GM12878 (cell line): ENCODE results near the gene RASA1. TPM values are rescaled to one million over a fixed set of nuclear protein-coding genes. Genes with fewer than 3 reads are reported as not detected.

Experiments used
- ATAC-seq: fragments of 200-7000 bp; cut with Tn5 transposase; 3 replicates; pipeline ENCODE4 v1.9.1; 2020; ENCODE audit warnings: mild to moderate bottlenecking, moderate library complexity
- BruUV-seq: library from RNA; stranded (reverse); fragments of 400-500 nt; replicated peaks from 2 replicates; lab custom pipeline; 2021; lab: Mats Ljungman, UMichigan
- CTCF ChIA-PET: fragments of 300-600 bp; sonication (Branson Sonifier 250); formaldehyde crosslinking; extraction: SDS; loops from one replicate; lab custom pipeline; 2021; ENCODE audit warnings: inconsistent platforms; lab: Yijun Ruan, JAX
- POLR2A ChIA-PET: fragments of 350-600 bp; formaldehyde crosslinking; extraction: SDS; loops from one replicate; lab custom pipeline; 2021; ENCODE audit warnings: inconsistent platforms; lab: Charles Lee
- RAD21 ChIA-PET: fragments of 300-600 bp; sonication (Branson Sonifier 250); formaldehyde crosslinking; loops from one replicate; lab custom pipeline; 2023; ENCODE audit warnings: antibody characterized with exemption; ENCODE audit not compliant: unreplicated experiment; lab: Charles Lee
- SMC1A ChIA-PET: fragments of 300-600 bp; sonication (Branson Sonifier 250); formaldehyde crosslinking; loops from one replicate; lab custom pipeline; 2023; ENCODE audit not compliant: unreplicated experiment, uncharacterized antibody; lab: Charles Lee
- DNase-seq: peaks from one replicate; pipeline ENCODE4 v3.0.0-alpha.2; 2011; ENCODE audit warnings: low read depth, low spot score
- FAIRE-seq: peaks from 3 replicates; lab custom pipeline; 2011; peaks lifted over from hg19 to GRCh38; lab: Jason Lieb, UNC
- H2AFZ ChIP-seq: 2 replicates; pipeline ENCODE4 v1.6.0; 2011; ENCODE audit warnings: low read depth, low read length, control low read depth; ENCODE audit not compliant: control insufficient read depth
- H3K27ac ChIP-seq: 2 replicates; pipeline ENCODE4 v1.5.1; 2011; ENCODE audit warnings: control low read depth; ENCODE audit not compliant: control insufficient read depth, insufficient read depth
- H3K27me3 ChIP-seq, 2 experiments: replicated peaks in 1 of 2; 2 replicates each; pipeline versions ENCODE4 v1.6.0 to v1.6.1; 2011; ENCODE audit warnings: low read length in 1 of 2; ENCODE audit not compliant: control insufficient read depth in 2 of 2, insufficient read depth in 2 of 2
- H3K36me3 ChIP-seq, 2 experiments: 2 replicates each; pipeline ENCODE4 v1.5.1; 2011; ENCODE audit warnings: low read length in 1 of 2; ENCODE audit not compliant: control insufficient read depth in 2 of 2, insufficient read depth in 2 of 2
- H3K4me1 ChIP-seq: 2 replicates; pipeline ENCODE4 v1.6.1; 2011; ENCODE audit warnings: mild to moderate bottlenecking, low read length, moderate library complexity, mixed read lengths; ENCODE audit not compliant: control insufficient read depth, insufficient read depth
- H3K4me2 ChIP-seq: 2 replicates; pipeline ENCODE4 v1.6.0; 2011; ENCODE audit warnings: control low read depth; ENCODE audit not compliant: control insufficient read depth, insufficient read depth
- H3K4me3 ChIP-seq: fragments of 200-600 bp; sonication (generic); 2 replicates; pipeline ENCODE4 v1.5.1; 2016
- H3K79me2 ChIP-seq: 2 replicates; pipeline ENCODE4 v1.6.0; 2011; ENCODE audit warnings: low read length; ENCODE audit not compliant: control insufficient read depth, insufficient read depth
- H3K9ac ChIP-seq: 2 replicates; pipeline ENCODE4 v1.8.0; 2011; ENCODE audit warnings: low read length, control low read depth, mixed read lengths; ENCODE audit not compliant: control insufficient read depth, insufficient read depth
- H3K9me3 ChIP-seq: replicated peaks from 3 replicates; pipeline ENCODE4 v1.5.1; 2011; ENCODE audit warnings: mild to moderate bottlenecking, low read length; ENCODE audit not compliant: control insufficient read depth, insufficient read depth
- H4K20me1 ChIP-seq: 2 replicates; pipeline ENCODE4 v1.6.0; 2011; ENCODE audit not compliant: control insufficient read depth, insufficient read depth
- BMI1 ChIP-seq: fragments of 450-650 bp; IDR thresholded peaks from 2 replicates; pipeline ENCODE4 v1.6.1; 2016; ENCODE audit warnings: mild to moderate bottlenecking, moderate library complexity, borderline replicate concordance
- CBX3 ChIP-seq: fragments of 200-600 bp; sonication (generic); IDR thresholded peaks from 2 replicates; pipeline ENCODE4 v1.6.1; 2016; ENCODE audit warnings: low read depth, borderline replicate concordance
- EED ChIP-seq: sonication (generic); IDR thresholded peaks from 2 replicates; pipeline ENCODE4 v1.6.1; 2016; ENCODE audit warnings: antibody characterized with exemption, low read depth
- EZH2 ChIP-seq: IDR thresholded peaks from 2 replicates; pipeline ENCODE4 v1.6.1; 2012; ENCODE audit warnings: low read depth, mild to moderate bottlenecking, control low read depth, inconsistent platforms, low read length, borderline replicate concordance; ENCODE audit not compliant: control insufficient read depth
- IRF3 ChIP-seq: fragments of 450-650 bp; IDR thresholded peaks from 2 replicates; pipeline ENCODE4 v1.6.1; 2014; ENCODE audit warnings: mild to moderate bottlenecking
- IRF4 ChIP-seq: IDR thresholded peaks from 2 replicates; pipeline ENCODE4 v1.6.1; 2011; ENCODE audit warnings: low read depth, low read length
- JUNB ChIP-seq: IDR thresholded peaks from 2 replicates; pipeline ENCODE4 v1.6.1; 2016; ENCODE audit warnings: antibody characterized with exemption, mild to moderate bottlenecking
- KDM1A ChIP-seq: fragments of 200-600 bp; sonication (generic); IDR thresholded peaks from 2 replicates; pipeline ENCODE4 v1.6.1; 2016; ENCODE audit warnings: borderline replicate concordance
- SMAD1 ChIP-seq: fragments of 450-650 bp; IDR thresholded peaks from 2 replicates; pipeline ENCODE4 v1.6.1; 2018; ENCODE audit warnings: mild to moderate bottlenecking, low read depth; ENCODE audit not compliant: partially characterized antibody
- STAT3 ChIP-seq: IDR thresholded peaks from 2 replicates; pipeline ENCODE4 v1.6.1; 2011; ENCODE audit warnings: low read depth, low read length, improper control_type of control experiment
- YBX1 ChIP-seq: fragments of 450-650 bp; IDR thresholded peaks from 2 replicates; pipeline ENCODE4 v1.6.1; 2016; ENCODE audit warnings: antibody characterized with exemption
- ZNF24 ChIP-seq: fragments of 450-650 bp; IDR thresholded peaks from 2 replicates; pipeline ENCODE4 v1.6.1; 2017; ENCODE audit warnings: antibody characterized with exemption, mild to moderate bottlenecking
- ZSCAN29 ChIP-seq: fragments of 450-650 bp; IDR thresholded peaks from 2 replicates; pipeline ENCODE4 v1.6.1; 2017; ENCODE audit warnings: mild to moderate bottlenecking, moderate library complexity
- ZZZ3 ChIP-seq: IDR thresholded peaks from 2 replicates; pipeline ENCODE4 v1.6.1; 2011; ENCODE audit warnings: low read depth; ENCODE audit not compliant: control insufficient read depth, insufficient read length
- WGBS: methylation state at CpG from one replicate; pipeline ENCODE4 v1.1.6; 2016; ENCODE audit warnings: low lambda C conversion rate; ENCODE audit not compliant: insufficient replicate concordance, insufficient coverage; ENCODE audit errors: missing lambda C conversion rate; 5-methylcytosine and 5-hydroxymethylcytosine counted together
- in situ Hi-C: fragments of 300-500 bp; cut with MboI; formaldehyde crosslinking; loops from 9 replicates; pipeline ENCODE4 v1.14.3; 2018; ENCODE audit warnings: mixed read lengths
- intact Hi-C: fragments of 100-400 bp; cut with micrococcal nuclease; formaldehyde crosslinking; loops from one replicate; pipeline ENCODE4 v1.14.2; 2022; ENCODE audit not compliant: unreplicated experiment
- polyA plus RNA-seq, 11 experiments: library from polyadenylated mRNA; depleted of rRNA in 4 of 11; unstranded in 6 of 11; stranded (reverse) in 5 of 11; fragments of >200 nt; fragmentation: Nextera tagmentation in 4 of 11; fragmentation: Illumina TruSeq in 1 of 11; extraction: Ambion mirVana in 4 of 11; extraction: Trizol in 1 of 11; gene quantifications; 1 replicate in 1 of 11; 2 replicates in 10 of 11; pipeline versions ENCODE4 v1.2.1 to v1.2.3, GENCODE V29; 2011 to 2016; ENCODE audit warnings: inconsistent platforms in 2 of 11, missing spikeins in 2 of 11, low read depth in 1 of 11
- total RNA-seq, 4 experiments: library from RNA; depleted of rRNA in 3 of 4; stranded (reverse); fragments of >200 nt in 3 of 4; fragmentation: Illumina TruSeq in 1 of 4; extraction: Trizol in 1 of 4; gene quantifications; 2 replicates each; pipeline versions ENCODE4 v1.2.1 to v1.2.3, GENCODE V29; 2013 to 2021
- TF ChIP-seq, protein P1 (sequence below): IDR thresholded peaks from 2 replicates; pipeline ENCODE4 v1.6.1; 2011; ENCODE audit warnings: borderline replicate concordance, low read depth, mild to moderate bottlenecking, moderate library complexity, low read length; ENCODE audit not compliant: insufficient read depth, poor library complexity, severe bottlenecking

Gene RASA1
- total and polyA plus RNA-seq, 10 of the 15 experiments (the other 5 are each of a cell fraction or from before 2014, with no cell fraction given): 7.8 to 72.3 (median 21.8) TPM

GRCh38 chr5:87423755-87424154 is 156.1 kb downstream of the RASA1 start:
- no peak for FAIRE-seq
- ATAC-seq: no peak
- TF ChIP-seq IRF3 (no peak), EZH2 (no peak), STAT3 (no peak), JUNB (no peak), ZNF24 (no peak), EED (no peak), BMI1 (no peak), IRF4 (no peak), ZSCAN29 (no peak), SMAD1 (no peak), ZZZ3 (no peak), KDM1A (no peak), YBX1 (no peak), CBX3 (no peak)
- TF ChIP-seq, protein P1, sequence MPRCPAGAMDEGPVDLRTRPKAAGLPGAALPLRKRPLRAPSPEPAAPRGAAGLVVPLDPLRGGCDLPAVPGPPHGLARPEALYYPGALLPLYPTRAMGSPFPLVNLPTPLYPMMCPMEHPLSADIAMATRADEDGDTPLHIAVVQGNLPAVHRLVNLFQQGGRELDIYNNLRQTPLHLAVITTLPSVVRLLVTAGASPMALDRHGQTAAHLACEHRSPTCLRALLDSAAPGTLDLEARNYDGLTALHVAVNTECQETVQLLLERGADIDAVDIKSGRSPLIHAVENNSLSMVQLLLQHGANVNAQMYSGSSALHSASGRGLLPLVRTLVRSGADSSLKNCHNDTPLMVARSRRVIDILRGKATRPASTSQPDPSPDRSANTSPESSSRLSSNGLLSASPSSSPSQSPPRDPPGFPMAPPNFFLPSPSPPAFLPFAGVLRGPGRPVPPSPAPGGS: no peak
- ChIA-PET SMC1A (no interaction called here), RAD21 (no interaction called here), CTCF (interaction anchor here (0.9 kb wide), 1 partner anchor 9 kb away, joined by 3 read pairs; no protein-coding TSS in a partner anchor), POLR2A (no interaction called here)
- intact Hi-C loops: no loop called here
- H2AFZ ChIP-seq: no peak overlapping the region
- H3K4me2 ChIP-seq: no peak overlapping the region
- H3K36me3 ChIP-seq: no peaks in the 10 kb centered on the region
- DNase-seq: no peak
- BruUV-seq: no TSS peak
- in situ Hi-C loops: loop anchor here (25.0 kb wide), 1 partner anchor 811 kb away; the partner anchor contains the start of gene COX7C
- H3K4me3 ChIP-seq: no peak overlapping the region
- no peak overlapping the region for H3K9ac ChIP-seq
- H4K20me1 ChIP-seq: no peaks in the 10 kb centered on the region
- no peaks in the 10 kb centered on the region for H3K27me3 ChIP-seq
- H3K27ac ChIP-seq: no peak overlapping the region
- H3K4me1 ChIP-seq: no peaks in the 10 kb centered on the region
- 0% methylated on average over 1 of the region's 1 CpG for WGBS
- no peaks in the 10 kb centered on the region for H3K9me3 ChIP-seq
- no peaks in the 10 kb centered on the region for H3K79me2 ChIP-seq
